ENCODE measurements around the gene GALK1. TPM values are rescaled to one million over a fixed set of nuclear protein-coding genes. Genes with fewer than 3 reads are reported as not detected.
"Not testable (repeated sequence)": the region's sequence is repeated elsewhere in the genome, so short reads cannot be mapped to it uniquely, and the experiment has no call there.

The GALK1 gene
- total RNA-seq, 2 experiments from 2014 or later = 40.9 to 44.7 TPM

DNA sequence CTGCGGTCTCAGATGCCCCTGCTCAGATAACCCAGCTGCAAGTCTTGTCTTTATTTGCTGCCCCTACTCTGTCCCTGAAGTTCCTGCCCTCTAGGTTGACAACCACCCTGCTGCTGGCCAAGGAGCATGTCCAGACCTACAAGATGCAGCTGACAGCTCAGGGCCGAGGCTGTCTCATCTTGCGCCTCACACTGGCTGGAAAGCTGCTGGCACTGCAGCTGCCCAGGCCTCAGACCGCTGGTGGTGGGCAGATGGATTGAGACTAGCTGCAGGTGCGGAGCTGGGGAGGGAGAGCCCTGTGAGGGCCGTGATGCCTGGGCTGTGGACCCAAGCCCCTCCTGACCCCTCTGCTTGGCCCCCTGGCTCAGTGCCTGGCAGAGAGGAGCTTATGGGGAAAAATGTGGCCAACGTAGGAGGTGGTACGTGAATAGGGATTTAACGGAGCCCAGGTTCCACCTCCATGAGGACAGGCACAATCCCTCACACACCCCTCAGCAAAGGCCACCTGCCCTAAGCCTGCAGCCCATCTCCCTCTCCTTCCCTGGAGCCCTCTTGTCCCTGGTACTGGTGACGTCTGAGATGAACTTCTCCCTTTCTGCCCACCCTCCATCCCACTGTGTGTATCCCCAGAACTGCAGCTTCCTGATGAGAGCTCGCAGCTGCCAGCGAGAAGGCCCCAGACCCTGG is 8.3 kb upstream of the GALK1 start:
- Mint-ChIP-seq H3K27ac (no peak overlapping the region), H3K4me1 (peaks cover 27% of the 10 kb centered on the region), H3K4me3 (no peak overlapping the region), H3K27me3 (no peaks in the 10 kb centered on the region), H3K9me3 (no peaks in the 10 kb centered on the region), H3K36me3 (ENCODE audit: low read depth) (peaks cover 29% of the 10 kb centered on the region)
- POLR2A ChIA-PET = no interaction called here
- DNase-seq = no peak
- CTCF ChIA-PET = interaction anchor here (0.9 to 8.9 kb wide), 10 partner anchors 9 to 256 kb away, joined by 3 to 64 read pairs (median 4); partner anchors contain the start of genes GALK1, TRIM65, TSEN54 and UNC13D

DNA sequence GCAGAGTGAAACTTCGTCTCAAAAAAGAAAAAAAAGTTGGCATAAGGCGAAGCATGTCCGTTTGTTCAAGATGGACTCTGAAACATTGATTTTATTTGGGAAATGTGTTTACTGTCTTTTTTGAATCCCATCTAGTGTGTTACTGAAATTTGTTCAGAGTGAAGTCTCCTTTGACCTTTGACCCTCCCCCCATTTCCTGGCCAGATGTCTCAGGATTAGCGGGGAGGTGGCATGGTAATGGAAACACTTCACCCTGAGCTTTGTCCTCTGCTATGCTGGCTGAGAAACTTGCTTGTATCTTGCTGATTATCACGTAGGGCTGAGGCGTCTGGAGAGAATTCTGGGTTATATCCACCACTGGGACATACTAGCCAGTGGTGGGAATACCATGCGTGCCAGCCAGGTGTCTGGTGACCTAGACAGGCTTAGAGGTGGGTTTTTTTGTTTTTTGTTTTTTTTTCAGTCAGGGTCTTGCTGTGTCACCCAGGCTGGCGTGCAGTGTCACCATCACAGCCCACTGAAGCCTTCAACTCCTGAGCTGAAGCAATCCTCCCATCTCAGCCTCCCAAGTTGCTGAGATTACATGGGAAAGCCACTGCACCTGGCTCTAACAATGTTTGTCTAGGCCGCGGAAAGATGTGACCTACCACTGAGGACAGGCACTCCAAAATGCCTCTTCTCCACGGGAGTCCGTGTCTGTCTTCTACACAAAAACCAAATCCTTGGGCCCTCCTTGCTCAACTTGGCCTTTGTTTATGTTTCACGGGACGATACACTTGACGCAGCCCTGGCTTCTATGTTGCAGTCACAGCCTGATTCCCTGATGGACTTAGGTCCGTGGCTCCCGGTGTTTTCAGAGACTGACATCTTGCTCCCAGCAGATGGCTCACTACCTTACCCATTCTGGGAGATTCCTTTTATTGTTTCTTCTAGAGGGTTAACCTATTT is 6.6 kb upstream of the GALK1 start:
- Mint-ChIP-seq H3K9me3 (no peaks in the 10 kb centered on the region), H3K4me3 (no peak overlapping the region), H3K27me3 (no peaks in the 10 kb centered on the region), H3K4me1 (peaks cover 12% of the 10 kb centered on the region), H3K27ac (no peak overlapping the region), H3K36me3 (ENCODE audit: low read depth) (peaks cover 13% of the 10 kb centered on the region)
- ChIA-PET CTCF (interaction anchor here (1.1 to 8.9 kb wide), 5 partner anchors 8 to 19 kb away, joined by 3 to 64 read pairs (median 9); partner anchors contain the start of gene GALK1), POLR2A (no interaction called here)
- no peak for DNase-seq

DNA sequence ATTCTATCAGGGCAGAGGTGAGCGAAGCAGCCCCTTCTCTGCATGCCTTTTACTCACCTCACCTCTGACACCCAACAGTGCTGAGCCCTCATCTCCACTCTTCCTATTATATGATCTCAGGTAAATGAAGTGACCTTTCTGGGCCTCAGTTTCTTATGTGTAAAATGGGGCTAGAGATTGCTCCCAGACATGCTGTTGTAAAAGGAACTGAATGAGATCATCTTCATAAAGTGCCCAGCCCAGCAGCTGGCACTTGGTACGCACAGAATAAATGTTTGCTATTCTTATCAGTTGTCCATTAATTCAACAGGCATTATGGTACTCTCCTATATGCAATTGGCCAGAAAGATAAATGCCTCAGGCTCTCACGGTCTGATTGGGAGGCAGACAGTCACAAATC is 4.5 kb upstream of the GALK1 start:
- no peak for DNase-seq
- H3K27ac Mint-ChIP-seq = no peak overlapping the region
- H3K27me3 Mint-ChIP-seq = no peaks in the 10 kb centered on the region
- H3K4me1 Mint-ChIP-seq = no peaks in the 10 kb centered on the region
- no peaks in the 10 kb centered on the region for H3K9me3 Mint-ChIP-seq
- H3K4me3 Mint-ChIP-seq = no peak overlapping the region
- POLR2A ChIA-PET = interaction anchor here (1.5 kb wide), 1 partner anchor 11 kb away, joined by 8 read pairs; no protein-coding TSS in a partner anchor
- no peaks in the 10 kb centered on the region for H3K36me3 Mint-ChIP-seq (ENCODE audit: low read depth)
- CTCF ChIA-PET = interaction anchor here (0.9 to 2.3 kb wide), 3 partner anchors 12 to 168 kb away, joined by 4 to 9 read pairs (median 4); no protein-coding TSS in a partner anchor

DNA sequence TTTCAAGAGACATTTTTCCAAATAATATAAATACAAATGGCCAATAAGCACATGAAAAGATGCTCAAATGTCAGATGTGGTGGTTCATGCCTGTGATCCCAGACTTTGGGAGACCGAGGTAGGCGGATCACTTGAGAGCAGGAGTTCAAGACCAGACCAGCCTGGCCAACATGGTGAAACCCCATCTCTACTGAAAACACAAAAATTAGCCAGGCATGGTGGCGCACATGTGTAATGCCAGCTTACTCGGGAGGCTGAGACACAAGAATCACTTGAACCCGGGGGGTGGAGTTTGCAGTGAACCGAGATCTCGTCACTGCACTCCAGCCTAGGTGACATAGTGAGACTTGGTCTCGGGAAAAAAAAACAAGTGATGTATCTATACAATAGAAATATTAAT is 2.9 kb upstream of the GALK1 start:
- H3K4me3 Mint-ChIP-seq = no peak overlapping the region
- no peaks in the 10 kb centered on the region for H3K27me3 Mint-ChIP-seq
- H3K36me3 Mint-ChIP-seq (ENCODE audit: low read depth) = peaks cover 3% of the 10 kb centered on the region
- H3K27ac Mint-ChIP-seq = no peak overlapping the region
- CTCF ChIA-PET = interaction anchor here (0.7 kb wide), 2 partner anchors 11 to 830 kb away, joined by 3 read pairs; no protein-coding TSS in a partner anchor
- no peaks in the 10 kb centered on the region for H3K9me3 Mint-ChIP-seq
- no peak for DNase-seq
- POLR2A ChIA-PET = interaction anchor here (0.7 kb wide), 1 partner anchor 9 kb away, joined by 4 read pairs; no protein-coding TSS in a partner anchor
- peaks cover 13% of the 10 kb centered on the region for H3K4me1 Mint-ChIP-seq

DNA sequence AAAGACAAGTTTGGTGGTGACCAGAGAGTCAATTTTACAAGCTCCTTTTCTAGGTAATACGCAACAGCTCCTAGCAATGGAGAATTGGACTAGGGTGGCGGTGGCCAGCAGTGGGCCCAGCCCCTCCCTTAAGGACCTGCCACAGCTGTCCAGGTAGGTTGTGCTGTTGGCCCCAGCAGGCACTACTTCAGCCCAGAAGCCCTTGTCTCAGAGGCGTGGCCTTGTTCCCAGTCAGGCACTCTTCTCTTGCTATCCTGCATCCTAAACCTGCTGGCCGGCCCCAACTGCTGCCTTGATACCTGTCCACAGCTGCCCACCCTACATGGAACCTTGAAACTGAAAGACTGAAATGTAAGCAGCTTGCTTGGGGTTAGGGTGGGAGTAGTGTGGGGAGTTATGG is 989 bp upstream of the GALK1 start:
- POLR2A ChIA-PET = interaction anchor here (0.6 to 1.0 kb wide), 2 partner anchors 12 to 89 kb away, joined by 5 read pairs; partner anchors contain the start of gene WBP2
- H3K27ac Mint-ChIP-seq = no peak overlapping the region
- no peaks in the 10 kb centered on the region for H3K27me3 Mint-ChIP-seq
- H3K36me3 Mint-ChIP-seq (ENCODE audit: low read depth) = peaks cover 3% of the 10 kb centered on the region
- peaks cover 15% of the 10 kb centered on the region for H3K4me1 Mint-ChIP-seq
- CTCF ChIA-PET = interaction anchor here (1.0 to 5.9 kb wide), 10 partner anchors 10 to 233 kb away, joined by 3 to 64 read pairs (median 6); partner anchors contain the start of genes TRIM65, UNK and WBP2
- DNase-seq = no peak
- H3K4me3 Mint-ChIP-seq = peak overlapping the region; percentile 77
- no peaks in the 10 kb centered on the region for H3K9me3 Mint-ChIP-seq

DNA sequence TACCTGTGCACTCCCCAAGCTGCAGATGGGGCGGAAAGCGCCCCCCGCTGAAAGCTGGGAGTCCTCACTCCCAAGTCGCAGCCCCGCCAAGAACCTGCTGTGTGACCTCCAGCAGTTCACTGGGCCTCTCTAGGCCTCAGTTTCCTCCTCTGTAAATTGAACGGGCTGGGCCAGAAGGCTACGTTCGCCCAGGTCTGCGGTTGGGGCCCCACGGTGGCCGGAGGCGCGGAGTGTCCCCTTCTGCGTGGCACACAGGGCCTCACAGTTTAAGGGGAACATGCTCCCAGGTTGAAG is 628 bp downstream of the GALK1 start:
- H3K36me3 Mint-ChIP-seq (ENCODE audit: low read depth) = peaks cover 3% of the 10 kb centered on the region
- ChIA-PET POLR2A (interaction anchor here (1.2 to 2.1 kb wide), 3 partner anchors 12 to 19 kb away, joined by 7 to 10 read pairs (median 10); a partner anchor contains a TSS), CTCF (interaction anchor here (0.6 to 5.9 kb wide), 16 partner anchors 9 to 593 kb away, joined by 3 to 64 read pairs (median 4); partner anchors contain the start of genes SMIM5, TRIM47, UNK and WBP2)
- H3K4me3 Mint-ChIP-seq = peak overlapping the region; percentile 77
- DNase-seq = no peak
- H3K27me3 Mint-ChIP-seq = no peaks in the 10 kb centered on the region
- H3K4me1 Mint-ChIP-seq = peaks cover 15% of the 10 kb centered on the region
- peak overlapping the region; percentile 71 for H3K27ac Mint-ChIP-seq
- H3K9me3 Mint-ChIP-seq = no peaks in the 10 kb centered on the region

DNA sequence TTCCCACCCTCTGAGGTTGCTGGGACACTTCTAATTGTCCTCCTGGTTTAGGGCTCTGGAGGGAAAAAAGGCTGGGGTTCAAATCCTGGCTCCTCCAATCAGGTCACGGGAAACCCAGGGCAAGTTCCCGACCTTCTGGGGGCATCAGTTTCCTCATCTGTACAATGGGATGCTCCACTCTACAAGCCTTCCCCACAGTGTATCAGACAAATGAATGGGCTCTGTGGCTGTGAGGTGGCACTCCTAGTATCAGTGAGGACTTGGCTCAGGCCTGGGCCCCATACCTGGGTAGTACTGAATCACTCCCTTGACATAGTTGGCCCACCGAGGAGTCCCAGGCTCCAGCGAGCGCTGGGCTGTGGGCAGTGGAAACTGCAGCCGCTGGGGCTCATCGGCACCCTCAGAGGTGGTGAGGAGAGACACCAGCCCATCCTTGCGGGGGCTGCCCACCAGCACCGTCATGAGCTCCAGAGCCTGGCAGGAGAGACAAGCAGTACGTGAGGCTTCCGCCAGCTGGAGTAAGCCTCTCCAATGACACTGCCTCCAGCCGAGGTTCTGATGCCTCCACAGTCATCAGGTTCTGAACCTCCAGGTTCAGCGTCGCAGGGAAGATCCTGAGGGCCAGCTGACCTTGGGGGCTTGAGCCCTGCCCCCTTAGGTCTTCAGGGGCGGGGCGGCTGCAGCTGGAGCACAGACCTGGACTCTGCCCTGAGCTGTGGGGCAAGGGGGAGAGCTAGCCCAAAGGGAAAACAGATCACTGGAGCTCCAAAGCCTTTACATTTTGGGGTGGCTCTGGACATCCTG is 1.2 kb downstream of the GALK1 start:
- H3K27me3 Mint-ChIP-seq = no peaks in the 10 kb centered on the region
- peak overlapping the region; percentile 60 for H3K27ac Mint-ChIP-seq
- CTCF ChIA-PET = interaction anchor here (0.6 to 5.9 kb wide), 14 partner anchors 11 to 592 kb away, joined by 3 to 64 read pairs (median 4); partner anchors contain the start of genes SMIM5, TRIM47 and UNK
- no peak for DNase-seq
- no peaks in the 10 kb centered on the region for H3K9me3 Mint-ChIP-seq
- POLR2A ChIA-PET = interaction anchor here (0.6 to 2.1 kb wide), 5 partner anchors 12 to 112 kb away, joined by 3 to 10 read pairs (median 7); a partner anchor contains a TSS
- peak overlapping the region; percentile 77 for H3K4me3 Mint-ChIP-seq
- peaks cover 15% of the 10 kb centered on the region for H3K4me1 Mint-ChIP-seq
- H3K36me3 Mint-ChIP-seq (ENCODE audit: low read depth) = peaks cover 3% of the 10 kb centered on the region

DNA sequence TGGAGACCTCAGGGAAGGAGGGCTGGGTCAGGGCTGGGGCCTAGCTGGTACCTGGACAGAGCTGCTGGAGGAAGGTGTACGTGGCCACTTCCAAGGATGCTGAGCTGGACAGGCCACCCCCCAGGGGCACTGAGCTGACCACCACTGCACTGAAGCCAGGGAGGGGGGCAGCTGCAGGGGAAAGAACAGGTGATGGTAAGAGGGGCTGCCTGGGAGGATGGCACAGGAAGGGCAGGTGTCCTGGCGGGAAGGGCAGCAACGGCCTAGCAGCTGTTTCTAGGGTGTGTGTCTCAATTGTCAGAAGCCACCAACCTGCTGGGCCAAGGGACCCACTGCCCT is 1.8 kb downstream of the GALK1 start:
- POLR2A ChIA-PET = interaction anchor here (0.6 to 1.5 kb wide), 2 partner anchors 16 to 113 kb away, joined by 4 to 6 read pairs; a partner anchor contains a TSS
- CTCF ChIA-PET = interaction anchor here (0.6 to 5.9 kb wide), 7 partner anchors 10 to 98 kb away, joined by 3 to 64 read pairs (median 5); a partner anchor contains a TSS
- Mint-ChIP-seq H3K27ac (no peak overlapping the region), H3K36me3 (ENCODE audit: low read depth) (peaks cover 3% of the 10 kb centered on the region), H3K4me1 (peaks cover 15% of the 10 kb centered on the region), H3K9me3 (no peaks in the 10 kb centered on the region), H3K27me3 (no peaks in the 10 kb centered on the region), H3K4me3 (peak overlapping the region; percentile 30)
- DNase-seq = no peak

DNA sequence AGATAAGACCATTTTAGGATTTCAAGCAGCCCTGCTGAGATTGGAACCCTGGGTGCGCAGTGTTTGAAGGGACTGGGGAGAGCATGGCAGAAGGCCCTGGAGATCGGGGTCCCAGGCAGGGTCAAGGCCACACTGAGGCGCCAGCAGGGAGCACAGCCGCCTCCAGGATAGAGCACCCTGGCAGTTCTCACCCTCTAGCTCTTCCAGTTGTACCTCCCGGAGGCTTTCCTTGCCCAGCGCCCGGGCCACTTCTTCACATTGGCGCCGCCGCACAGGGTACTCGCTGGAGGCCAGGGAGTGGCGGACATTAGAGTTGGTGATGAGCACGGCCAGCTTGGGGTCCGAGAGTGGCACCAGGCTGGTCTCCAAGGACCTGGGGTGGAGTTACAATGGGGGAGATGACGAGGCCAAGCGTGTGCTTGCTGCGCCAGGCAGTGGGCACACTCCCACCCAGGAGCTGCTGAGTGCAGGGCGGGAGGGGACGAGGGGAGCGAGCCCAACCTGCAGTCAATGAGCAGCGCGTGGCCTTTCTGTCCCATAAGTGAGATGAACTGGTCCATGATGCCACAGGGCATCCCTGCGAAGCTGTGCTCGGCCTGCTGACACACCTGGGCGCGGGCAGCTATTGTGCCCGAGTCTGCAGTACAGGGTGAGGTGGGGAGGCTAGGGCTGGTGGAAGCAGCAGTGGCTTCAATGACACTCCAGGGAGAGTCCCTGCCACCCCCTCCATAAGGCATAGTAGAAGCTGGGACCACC is 2.3 kb downstream of the GALK1 start:
- no peak for DNase-seq
- H3K4me1 Mint-ChIP-seq = peaks cover 15% of the 10 kb centered on the region
- peaks cover 3% of the 10 kb centered on the region for H3K36me3 Mint-ChIP-seq (ENCODE audit: low read depth)

DNA sequence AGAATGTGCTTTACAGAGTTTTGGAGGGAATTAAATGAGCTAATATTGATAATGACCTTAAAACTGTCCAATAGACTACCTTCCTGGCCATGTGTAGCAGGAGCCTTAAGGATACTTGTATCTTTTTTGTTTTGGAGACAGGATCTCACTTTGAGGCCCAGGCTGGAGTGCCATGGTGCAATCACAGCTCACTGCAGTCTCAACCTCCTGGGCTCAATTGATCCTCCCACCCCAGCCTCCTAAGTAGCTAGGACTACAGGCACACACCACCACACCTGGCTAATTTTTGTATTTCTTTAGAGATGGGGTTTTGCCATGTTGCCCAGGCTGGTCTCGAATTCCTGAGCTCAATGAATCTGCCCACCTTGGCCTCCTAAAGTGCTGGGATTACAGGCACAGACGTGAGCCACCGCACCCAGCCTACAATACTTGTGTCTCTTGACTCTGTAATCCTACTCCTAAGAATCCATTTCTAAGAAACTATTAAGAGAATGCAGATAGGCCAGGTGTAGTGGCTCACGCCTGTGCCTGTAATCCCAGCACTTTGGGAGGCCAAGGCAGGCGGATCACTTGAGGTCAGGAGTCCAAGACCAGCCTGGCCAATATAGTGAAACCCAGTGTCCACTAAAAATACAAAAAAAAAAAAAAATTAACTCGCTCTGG is 4.9 kb downstream of the GALK1 start:
- H3K36me3 Mint-ChIP-seq (ENCODE audit: low read depth); H3K4me3 Mint-ChIP-seq; DNase-seq; H3K27me3 Mint-ChIP-seq; H3K27ac Mint-ChIP-seq; POLR2A ChIA-PET; H3K9me3 Mint-ChIP-seq: not testable (repeated sequence)
- H3K4me1 Mint-ChIP-seq = peaks cover 15% of the 10 kb centered on the region
- CTCF ChIA-PET = interaction anchor here (0.6 to 3.9 kb wide), 4 partner anchors 7 to 315 kb away, joined by 3 to 34 read pairs (median 5); partner anchors contain the start of gene SMIM5

More for the DNA sequence above, 2.3 kb downstream of the GALK1 start:
- no peaks in the 10 kb centered on the region for H3K9me3 Mint-ChIP-seq
- peak overlapping the region; percentile 30 for H3K4me3 Mint-ChIP-seq
- no peak overlapping the region for H3K27ac Mint-ChIP-seq
- no peaks in the 10 kb centered on the region for H3K27me3 Mint-ChIP-seq
- ChIA-PET POLR2A (interaction anchor here (0.6 to 1.5 kb wide), 2 partner anchors 17 to 113 kb away, joined by 4 to 6 read pairs; a partner anchor contains a TSS), CTCF (interaction anchor here (0.6 to 5.9 kb wide), 9 partner anchors 10 to 98 kb away, joined by 3 to 64 read pairs (median 4); a partner anchor contains a TSS)

DNA sequence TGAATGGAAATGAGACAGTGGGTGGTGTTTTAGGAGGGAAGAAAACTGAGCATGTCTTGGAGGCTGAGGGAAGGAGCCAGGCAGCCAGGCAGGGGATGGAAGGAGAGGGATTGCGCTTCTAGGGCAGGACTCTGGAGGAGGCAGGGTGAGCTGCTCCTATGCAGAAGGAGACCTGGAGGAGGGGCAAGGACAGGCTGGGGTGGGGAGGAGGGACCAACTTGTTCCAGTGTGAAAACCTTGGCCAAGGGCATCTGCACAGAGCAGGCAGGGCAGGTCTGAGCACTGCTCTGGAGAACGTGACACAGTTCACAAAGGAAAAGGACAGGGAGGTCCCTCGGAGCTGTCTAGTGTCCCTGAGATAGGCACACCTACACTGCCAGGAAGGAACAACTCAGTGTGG is 5.5 kb downstream of the GALK1 start:
- Mint-ChIP-seq H3K4me3 (no peak overlapping the region), H3K27ac (no peak overlapping the region), H3K36me3 (ENCODE audit: low read depth) (peaks cover 3% of the 10 kb centered on the region), H3K4me1 (peaks cover 21% of the 10 kb centered on the region), H3K27me3 (no peaks in the 10 kb centered on the region), H3K9me3 (no peaks in the 10 kb centered on the region)
- POLR2A ChIA-PET = no interaction called here
- CTCF ChIA-PET = interaction anchor here (1.1 to 1.9 kb wide), 2 partner anchors 9 to 126 kb away, joined by 4 to 6 read pairs; partner anchors contain the start of gene SMIM5
- no peak for DNase-seq
